Activated T-cell treated with anti-CD3 and anti-CD28 coated beads for 48 hours (primary cell): ENCODE data around the gene MYMX.

Experiments used
- DNase-seq: peaks from one replicate; pipeline ENCODE4 v3.0.0-alpha.2; 2020; ENCODE audit warnings: low read depth

Gene MYMX

DNA sequence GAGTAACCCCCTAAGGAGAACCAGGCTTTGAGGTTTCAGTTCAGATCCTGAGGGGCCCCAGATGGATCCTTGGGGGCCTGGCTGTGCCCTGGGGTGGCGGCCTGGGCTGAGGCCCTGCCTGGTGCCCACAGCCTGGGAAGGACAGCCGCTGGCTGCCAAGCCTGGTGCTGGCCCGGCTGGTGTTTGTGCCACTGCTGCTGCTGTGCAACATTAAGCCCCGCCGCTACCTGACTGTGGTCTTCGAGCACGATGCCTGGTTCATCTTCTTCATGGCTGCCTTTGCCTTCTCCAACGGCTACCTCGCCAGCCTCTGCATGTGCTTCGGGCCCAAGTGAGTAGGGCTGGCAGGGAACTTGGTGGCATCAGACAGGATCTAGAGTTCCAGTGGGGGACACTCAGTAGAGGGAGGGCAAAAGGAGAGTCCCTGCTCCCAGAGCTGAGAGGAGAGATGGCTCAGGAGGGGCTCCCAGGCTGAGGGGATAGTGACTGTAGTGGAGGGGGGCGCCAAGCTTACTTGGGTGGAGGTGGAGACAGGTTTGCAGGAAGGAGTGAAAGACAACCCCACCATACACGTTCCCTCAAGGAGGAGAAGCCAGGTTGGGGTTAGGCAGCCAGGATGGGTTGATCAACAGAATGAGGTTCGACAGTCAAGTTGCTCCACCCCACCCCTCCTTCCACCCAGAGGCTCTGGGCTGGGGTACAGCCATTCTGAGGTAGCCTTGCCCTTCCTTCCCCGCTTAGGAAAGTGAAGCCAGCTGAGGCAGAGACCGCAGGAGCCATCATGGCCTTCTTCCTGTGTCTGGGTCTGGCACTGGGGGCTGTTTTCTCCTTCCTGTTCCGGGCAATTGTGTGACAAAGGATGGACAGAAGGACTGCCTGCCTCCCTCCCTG lies 16.2 kb downstream of the MYMX start:
- DNase-seq, result no peak

DNA sequence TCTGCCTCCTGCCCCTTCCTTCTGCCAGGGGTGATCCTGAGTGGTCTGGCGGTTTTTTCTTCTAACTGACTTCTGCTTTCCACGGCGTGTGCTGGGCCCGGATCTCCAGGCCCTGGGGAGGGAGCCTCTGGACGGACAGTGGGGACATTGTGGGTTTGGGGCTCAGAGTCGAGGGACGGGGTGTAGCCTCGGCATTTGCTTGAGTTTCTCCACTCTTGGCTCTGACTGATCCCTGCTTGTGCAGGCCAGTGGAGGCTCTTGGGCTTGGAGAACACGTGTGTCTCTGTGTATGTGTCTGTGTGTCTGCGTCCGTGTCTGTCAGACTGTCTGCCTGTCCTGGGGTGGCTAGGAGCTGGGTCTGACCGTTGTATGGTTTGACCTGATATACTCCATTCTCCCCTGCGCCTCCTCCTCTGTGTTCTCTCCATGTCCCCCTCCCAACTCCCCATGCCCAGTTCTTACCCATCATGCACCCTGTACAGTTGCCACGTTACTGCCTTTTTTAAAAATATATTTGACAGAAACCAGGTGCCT lies 16.9 kb downstream of the MYMX start:
- DNase-seq, result no peak

DNA sequence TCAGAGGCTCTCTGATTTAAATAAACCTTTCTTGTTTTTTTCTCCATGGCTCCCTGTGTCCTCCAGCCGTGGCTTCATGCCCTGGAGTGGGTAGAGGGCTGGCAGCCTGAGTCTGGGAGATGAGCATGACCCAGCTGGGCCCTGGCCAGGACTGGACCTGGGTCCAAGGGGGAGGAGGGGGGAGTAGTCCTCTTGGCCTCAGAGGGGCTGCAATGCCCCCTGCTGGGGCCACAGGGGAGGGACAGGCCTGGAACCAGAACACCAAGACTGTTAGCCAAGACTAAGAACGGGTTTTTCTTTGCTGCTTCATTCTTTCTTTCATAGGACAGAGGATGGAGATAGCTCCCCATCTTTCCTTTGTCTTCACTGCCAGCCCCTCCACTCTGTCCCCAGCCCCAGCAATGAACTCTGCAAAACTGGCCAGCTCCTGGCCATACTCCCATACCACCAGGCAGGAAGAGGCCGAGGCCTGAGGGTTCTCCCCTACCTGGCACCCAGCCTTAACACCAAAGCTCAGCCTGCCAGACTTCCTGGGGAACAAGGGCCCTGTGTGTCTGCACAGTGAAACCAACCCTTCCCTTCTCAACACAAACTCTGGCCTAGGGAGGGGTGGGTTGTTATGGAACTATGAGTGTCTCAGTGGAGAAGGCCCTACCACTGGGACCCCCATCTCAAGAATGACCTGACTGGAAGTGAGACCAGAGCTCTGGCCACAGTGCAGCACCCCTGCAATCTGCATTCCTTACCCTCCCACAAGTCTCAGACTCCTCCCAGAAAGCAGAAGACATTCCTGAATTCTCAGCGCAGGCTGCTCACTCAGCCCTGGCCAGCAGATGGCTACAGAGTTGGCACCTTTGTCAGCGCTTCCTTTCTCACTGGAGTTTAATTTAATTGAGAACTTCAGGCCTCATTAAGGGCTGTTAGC lies 17.6 kb downstream of the MYMX start:
- no peak for DNase-seq

DNA sequence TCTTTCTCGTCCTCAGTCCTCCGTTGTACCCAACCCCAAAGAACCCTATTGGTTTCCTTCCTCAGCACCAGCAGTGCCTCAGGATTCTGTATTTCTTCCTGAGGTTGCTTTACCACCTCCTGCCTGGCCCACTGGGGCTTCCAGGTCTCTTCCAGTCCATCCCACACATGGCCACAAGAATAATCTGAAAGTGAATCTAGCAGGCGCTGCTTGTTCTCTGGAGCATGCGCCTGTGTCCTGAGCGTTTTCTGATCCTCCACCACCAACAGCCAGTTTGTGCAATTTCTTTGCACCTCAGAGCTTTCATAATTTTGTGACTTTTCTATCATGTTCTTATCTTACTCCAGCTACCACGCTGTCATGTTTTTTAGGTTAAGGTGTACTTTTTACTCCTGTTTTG lies 18.5 kb downstream of the MYMX start:
- DNase-seq, result no peak

DNA sequence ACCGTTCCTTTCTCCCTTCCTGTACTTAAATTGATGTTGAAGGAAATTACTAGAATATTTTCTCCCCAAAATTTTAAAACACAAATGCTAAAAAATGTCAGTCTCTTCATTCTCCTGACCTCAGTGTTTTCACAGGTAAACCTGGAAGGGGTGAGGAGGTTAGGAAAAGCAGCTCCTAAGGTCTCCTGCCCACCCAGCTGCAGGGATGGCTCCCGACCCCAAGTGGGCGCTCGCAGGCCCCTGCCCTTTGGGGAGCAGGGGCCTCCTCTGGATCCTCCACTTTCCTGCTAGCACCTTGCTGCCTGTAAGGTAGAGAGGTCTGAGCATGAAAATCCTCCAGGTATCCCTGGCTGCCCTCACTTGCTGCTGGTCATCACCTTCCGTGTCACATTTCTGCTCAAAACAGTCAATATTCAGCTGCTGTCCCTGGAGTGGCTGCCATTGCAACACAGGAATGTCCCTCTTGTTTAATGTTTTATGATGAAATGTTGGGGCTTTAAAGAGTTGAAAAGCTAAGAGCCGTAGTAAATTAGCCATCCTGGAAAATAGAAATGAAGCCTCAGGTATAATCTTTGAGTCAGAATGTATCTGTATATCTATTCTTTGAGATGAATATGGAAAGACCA lies 19.3 kb downstream of the MYMX start:
- DNase-seq, result no peak

DNA sequence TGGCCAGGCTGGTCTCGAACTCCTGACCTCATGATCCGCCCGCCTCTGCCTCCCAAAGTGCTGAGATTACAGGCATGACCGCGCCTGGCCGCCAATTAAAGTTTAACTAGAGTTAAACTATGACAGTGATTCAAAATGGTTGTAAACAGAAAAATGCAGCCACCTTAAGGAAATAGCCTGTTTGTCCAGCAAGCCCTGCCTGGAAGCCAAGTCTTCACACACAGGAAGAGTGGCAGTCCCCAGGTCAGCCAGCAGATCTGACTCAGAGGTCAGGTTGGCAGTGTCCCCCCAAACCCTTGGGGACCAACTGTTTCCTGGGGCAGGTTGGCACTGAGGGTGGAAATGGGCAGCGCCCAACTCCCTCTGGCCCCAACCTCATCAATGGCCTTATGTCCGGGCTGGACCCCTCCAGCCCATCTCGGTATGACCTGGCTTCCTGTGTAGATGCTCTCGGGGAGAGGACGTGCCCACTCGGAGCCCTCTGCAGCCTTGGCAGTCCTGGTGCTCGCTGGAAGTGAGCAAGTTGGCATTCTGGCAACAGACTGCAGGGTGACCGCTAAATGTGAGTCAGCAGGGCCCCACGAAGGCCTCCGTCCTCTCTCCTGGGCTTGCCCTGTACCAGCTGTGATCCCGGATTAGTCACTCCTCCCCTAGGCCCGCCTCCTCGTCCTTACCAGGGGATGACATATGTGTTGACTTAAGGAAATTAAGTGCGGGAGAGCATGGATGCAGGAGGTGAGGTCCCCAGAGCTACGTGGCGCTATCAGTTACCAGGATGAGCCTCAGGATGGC lies 20.5 kb downstream of the MYMX start:
- DNase-seq, result peak; percentile 69

DNA sequence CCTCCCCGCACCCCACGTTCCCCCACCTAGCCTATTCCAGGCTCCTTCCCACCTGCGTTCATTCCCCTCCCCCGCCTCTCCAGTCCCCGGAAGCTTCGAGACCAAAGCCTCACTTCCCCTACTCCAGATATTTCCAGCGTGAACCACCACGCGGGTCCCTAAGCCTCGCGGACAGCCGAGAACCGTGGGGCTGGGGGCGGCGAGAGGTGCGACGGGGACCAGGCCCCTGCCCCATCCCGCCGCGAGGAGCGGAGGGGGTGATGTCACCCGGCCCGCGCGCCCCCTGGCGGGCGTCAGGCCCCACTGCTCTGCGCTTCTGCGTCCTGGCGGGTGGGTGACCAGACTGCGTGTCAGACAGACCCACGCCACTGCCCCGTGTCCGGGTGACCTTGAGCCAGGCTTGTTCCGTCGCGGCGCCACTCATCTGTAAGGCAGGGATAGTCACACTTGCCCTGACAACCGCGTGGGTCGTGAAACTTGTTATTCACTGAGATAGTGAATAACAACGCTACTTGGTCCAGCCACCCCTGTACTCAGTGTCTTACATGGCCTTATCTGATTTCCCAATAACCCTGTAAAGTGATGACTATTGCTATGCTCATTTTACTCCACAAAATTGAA lies 21.2 kb downstream of the MYMX start:
- DNase-seq, result peak; percentile 82

DNA sequence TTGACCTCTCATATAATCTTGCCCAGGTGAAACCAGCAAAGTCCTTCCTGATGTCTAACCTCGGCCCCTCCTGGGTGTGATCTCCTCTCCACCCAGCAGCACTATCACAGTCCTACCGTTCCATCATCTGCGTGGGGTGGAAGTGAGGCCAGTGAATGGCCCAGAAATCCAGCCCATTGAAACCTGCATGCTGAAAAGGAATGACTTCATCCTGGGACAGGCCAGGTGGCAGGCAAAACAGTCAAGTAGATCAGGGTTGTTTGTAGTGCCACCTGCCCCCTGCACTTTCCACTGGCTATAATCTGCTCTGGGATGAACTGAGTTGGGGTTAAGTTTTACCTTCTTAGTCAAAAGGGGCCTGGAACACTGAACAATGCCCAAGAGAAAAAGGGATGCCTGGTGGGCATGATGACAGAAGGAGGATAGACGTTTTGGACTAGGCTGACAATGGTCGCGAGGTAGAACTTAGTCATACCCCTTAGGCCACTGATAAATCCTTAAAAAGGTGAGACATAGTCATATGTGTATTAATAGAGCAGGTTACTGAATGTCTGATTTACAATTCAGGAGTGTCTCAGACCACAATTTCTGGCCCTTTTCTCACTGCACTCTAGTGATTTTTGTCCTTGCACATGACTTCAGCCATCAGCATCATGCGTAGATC lies 22.1 kb downstream of the MYMX start:
- no peak for DNase-seq

DNA sequence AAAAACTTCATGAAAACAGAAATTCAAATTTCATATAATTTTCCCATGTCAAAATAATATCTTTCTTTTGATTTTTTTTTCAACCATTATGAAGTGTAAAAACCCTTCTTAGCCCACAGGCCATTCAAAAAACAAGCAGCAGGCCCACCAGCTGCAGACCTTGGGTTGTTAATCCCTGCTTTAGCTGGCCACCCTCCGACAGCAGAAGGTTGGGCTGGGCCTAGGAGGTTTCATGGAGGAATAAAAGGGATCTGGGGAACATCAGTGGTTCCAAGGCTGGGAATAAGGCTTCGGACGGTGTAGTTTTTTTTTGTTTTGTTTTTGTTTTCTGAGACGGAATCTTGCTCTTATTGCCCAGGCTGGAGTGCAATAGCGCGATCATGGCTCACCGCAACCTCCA lies 26.6 kb downstream of the MYMX start:
- DNase-seq, result no peak

DNA sequence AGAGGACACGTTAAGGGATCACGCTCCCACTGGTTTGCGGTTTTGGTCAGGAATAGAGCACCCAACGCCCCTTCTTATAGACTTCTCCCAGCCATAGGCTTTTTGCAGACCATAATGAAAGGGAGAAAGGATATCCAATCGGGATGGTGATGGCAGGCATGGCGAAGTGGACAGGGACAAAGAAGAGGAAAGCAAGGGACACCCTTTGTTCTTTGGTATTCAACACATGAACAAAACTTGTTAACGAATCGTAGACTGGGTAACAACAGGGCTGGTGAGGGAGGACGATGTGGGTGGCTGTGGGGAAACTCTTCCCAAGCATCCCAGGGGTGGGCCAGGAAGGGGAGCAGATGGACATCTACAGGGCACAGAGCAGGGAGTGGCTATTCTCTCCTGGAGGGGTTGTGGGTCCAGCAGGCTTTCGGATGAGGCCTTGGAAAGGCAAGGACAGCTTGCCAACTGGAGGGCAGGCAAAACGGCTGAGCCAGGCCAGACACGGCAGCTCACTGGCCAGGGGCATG lies 28.7 kb downstream of the MYMX start:
- no peak for DNase-seq

DNA sequence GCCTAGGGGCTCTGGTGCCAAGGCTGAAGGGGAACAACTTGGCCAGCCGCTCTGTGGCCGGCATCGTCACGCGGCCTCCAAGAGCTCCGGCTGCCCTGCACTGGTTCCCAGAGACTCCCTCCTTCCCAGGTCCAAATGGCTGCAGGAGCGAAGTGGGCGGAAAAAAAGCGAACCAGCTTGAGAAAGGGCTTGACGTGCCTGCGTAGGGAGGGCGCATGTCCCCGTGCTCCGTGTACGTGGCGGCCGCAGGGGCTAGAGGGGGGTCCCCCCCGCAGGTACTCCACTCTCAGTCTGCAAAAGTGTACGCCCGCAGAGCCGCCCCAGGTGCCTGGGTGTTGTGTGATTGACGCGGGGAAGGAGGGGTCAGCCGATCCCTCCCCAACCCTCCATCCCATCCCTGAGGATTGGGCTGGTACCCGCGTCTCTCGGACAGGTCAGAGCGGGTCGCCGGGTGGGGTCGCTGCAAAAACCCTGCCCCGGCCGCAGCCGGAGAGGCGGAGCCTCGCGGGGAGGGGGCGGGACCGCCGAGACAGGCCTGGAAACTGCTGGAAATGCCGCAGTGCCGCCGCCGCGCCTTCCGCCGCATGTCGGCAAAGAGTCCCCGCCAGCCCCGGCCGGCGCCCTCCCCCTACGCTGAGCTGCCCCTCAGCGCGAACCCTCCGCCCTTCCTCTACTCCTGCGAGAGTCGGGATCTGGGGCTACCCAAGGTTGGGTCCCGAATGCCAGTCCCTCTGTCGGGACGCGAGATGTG lies 29.4 kb downstream of the MYMX start:
- DNase-seq, result peak; percentile 91

DNA sequence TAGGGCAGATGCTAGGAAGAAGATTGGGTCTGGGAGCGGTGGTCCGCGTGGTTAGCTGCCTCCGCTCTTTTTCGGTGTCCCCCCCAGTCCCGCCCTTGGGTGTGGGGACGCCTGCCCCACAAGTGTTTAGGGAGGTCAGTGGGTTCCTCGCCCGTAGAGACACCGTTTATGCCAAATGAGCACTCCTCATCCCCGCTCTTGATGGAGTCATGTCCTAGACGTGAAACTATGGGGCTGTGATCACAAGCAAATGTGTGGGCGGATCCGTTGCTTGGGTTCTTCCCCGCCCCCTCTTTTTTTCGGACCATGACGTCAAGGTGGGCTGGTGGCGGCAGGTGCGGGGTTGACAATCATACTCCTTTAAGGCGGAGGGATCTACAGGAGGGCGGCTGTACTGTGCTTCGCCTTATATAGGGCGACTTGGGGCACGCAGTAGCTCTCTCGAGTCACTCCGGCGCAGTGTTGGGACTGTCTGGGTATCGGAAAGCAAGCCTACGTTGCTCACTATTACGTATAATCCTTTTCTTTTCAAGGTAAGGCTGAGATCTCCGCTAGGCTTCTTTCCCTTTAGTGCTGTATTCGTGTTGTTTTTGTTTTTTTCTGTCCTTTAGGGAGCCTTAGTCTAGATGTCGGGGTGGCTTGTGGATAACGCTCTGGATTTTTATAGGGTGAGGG lies 30.1 kb downstream of the MYMX start, which contains the start of gene HSP90AB1:
Gene HSP90AB1, plus strand, starts transcription at position 439 of the 675 bp plus-strand sequence. CDS start 1,529 bp downstream, outside the sequence.
- DNase-seq, result peak; percentile 93

DNA sequence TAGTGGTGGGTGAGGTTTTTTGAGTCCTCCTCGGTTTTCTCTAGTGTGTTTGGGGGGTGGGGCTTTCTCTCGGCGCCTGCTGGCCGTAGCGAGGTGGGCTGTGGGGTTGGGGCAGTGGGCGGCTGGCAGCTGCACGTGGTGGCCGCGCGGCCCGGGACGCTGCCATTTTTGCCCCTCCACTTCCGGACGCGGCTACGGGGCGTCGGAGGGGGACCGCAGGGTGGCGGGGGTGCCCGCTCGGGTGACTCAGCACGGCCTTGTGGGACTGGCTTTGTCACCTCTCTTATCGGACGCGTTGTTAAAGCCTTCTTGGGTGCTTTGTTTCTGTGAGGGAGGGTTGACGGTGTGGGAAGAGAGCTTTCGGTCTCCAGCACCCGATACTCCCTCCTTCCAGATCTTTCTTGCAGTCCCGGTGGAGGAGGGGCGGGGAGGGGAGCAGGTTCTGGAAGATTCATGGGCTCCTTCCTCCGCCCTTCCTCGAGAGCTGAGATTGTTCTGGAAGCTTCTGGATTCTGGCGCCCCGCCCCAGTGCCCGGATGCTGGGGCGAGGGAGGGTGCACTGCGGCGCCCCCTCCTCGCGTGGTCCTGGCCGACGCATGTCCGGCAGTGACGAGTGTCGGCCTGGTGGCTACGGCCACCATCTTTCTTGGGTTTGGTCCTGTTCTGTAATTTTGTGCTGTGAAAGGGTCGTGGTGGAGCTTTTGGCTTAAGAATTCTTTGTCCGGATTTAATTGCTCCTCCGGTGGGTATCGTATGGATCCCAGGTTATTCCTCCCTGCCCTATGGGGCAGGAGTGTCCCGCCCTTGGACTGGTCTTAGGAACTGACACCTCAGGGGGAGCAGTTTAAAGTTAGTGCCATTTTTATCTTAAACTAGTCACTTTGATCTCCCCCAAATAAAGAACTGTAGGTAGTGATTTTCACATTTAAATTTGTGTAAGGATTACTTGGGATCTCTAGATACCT lies 30.9 kb downstream of the MYMX start:
- DNase-seq, result peak; percentile 82

DNA sequence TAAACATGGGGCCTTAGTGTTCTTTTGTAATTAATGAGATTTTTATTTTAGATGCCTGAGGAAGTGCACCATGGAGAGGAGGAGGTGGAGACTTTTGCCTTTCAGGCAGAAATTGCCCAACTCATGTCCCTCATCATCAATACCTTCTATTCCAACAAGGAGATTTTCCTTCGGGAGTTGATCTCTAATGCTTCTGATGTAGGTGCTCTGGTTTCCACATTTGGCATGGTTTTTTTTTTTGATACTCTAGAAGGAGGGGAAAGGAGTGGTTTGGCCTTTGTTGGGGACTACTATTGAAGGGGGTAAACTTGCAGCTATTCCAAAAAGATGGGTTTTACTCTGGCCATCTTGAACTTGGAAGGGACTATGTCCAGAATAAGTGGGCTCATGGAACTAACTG lies 31.9 kb downstream of the MYMX start:
- no peak for DNase-seq

DNA sequence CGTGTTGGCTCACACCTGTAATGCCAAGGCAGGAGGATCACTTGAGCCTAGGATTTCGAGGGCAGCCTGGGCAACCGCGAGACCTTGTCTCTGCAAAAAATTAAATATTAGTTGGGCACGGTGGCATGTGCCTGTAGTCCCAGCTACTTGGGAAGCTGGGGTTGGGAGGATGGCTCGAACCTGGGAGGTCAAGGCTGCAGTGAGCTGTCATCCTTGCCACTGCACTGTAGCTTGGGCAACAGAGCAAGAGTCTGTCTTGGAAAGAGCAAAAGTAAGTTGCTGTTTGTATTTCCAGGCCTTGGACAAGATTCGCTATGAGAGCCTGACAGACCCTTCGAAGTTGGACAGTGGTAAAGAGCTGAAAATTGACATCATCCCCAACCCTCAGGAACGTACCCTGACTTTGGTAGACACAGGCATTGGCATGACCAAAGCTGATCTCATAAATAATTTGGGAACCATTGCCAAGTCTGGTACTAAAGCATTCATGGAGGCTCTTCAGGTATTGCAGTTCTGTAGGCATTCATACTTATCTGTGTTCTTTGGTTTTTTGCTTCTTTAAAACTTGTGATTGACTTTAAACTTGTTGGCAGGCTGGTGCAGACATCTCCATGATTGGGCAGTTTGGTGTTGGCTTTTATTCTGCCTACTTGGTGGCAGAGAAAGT lies 32.5 kb downstream of the MYMX start:
- no peak for DNase-seq

DNA sequence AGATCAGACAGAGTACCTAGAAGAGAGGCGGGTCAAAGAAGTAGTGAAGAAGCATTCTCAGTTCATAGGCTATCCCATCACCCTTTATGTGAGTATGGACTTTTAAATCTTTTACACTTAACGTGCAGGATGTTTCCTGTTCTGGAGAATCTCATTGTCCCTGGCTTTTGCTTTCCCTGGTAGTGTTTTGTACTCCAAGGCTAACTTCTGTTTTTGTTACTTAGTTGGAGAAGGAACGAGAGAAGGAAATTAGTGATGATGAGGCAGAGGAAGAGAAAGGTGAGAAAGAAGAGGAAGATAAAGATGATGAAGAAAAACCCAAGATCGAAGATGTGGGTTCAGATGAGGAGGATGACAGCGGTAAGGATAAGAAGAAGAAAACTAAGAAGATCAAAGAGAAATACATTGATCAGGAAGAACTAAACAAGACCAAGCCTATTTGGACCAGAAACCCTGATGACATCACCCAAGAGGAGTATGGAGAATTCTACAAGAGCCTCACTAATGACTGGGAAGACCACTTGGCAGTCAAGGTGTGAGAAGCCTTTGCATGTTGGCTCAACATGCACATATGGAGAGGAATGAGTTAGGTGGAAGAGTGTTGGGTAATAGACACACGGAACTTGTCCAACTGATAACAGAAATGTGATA lies 33.5 kb downstream of the MYMX start:
- no peak for DNase-seq
